ENCODE measurements around the gene SLC9C2.

Gene SLC9C2

GRCh38 chr1:173562813-173563212 is 40.1 kb downstream of the SLC9C2 start:
- DNase-seq (ENCODE audit: low read depth, low spot score) = no peak
- TF ChIP-seq CTCF (IDR thresholded peaks at IDR 0.05; ENCODE audit: insufficient read depth, low read length, missing control alignments) = no peak
- CTCF ChIA-PET = interaction anchor here (1.0 kb wide), 1 partner anchor 10 kb away, joined by 3 read pairs; no protein-coding TSS in a partner anchor
- H3K4me3 ChIP-seq (ENCODE audit: low read depth, low read length) = no peak overlapping the region
- POLR2A ChIA-PET = no interaction called here

- no peak for DNase-seq (ENCODE audit: low read depth, low spot score)
- TF ChIP-seq CTCF (IDR thresholded peaks at IDR 0.05; ENCODE audit: insufficient read depth, low read length, missing control alignments) = no peak
- POLR2A ChIA-PET = no interaction called here
Observed at GRCh38 chr1:173561263-173561662, 41.6 kb downstream of the SLC9C2 start.

GRCh38 chr1:173560285-173560880 is 42.5 kb downstream of the SLC9C2 start:
- ChIA-PET CTCF (no interaction called here), POLR2A (no interaction called here)
- TF ChIP-seq CTCF (IDR thresholded peaks at IDR 0.05; ENCODE audit: insufficient read depth, low read length, missing control alignments) = no peak
- H3K4me3 ChIP-seq (ENCODE audit: low read depth, low read length) = no peak overlapping the region
- DNase-seq (ENCODE audit: low read depth, low spot score) = no peak

More at GRCh38 chr1:173561263-173561662, 41.6 kb downstream of the SLC9C2 start:
- CTCF ChIA-PET = no interaction called here
- no peak overlapping the region for H3K4me3 ChIP-seq (ENCODE audit: low read depth, low read length)

- no peak for DNase-seq (ENCODE audit: low read depth, low spot score)
- H3K4me3 ChIP-seq (ENCODE audit: low read depth, low read length) = no peak overlapping the region
- no peak for TF ChIP-seq CTCF (IDR thresholded peaks at IDR 0.05; ENCODE audit: insufficient read depth, low read length, missing control alignments)
- ChIA-PET CTCF (no interaction called here), POLR2A (no interaction called here)
Observed at GRCh38 chr1:173555651-173556305, 47.1 kb downstream of the SLC9C2 start.

GRCh38 chr1:173554541-173555250 is 48.2 kb downstream of the SLC9C2 start:
- ChIA-PET CTCF (no interaction called here), POLR2A (no interaction called here)
- TF ChIP-seq CTCF (IDR thresholded peaks at IDR 0.05; ENCODE audit: insufficient read depth, low read length, missing control alignments) = no peak
- DNase-seq (ENCODE audit: low read depth, low spot score) = no peak
- no peak overlapping the region for H3K4me3 ChIP-seq (ENCODE audit: low read depth, low read length)

GRCh38 chr1:173554089-173554488 is 48.8 kb downstream of the SLC9C2 start:
- no peak for TF ChIP-seq CTCF (IDR thresholded peaks at IDR 0.05; ENCODE audit: insufficient read depth, low read length, missing control alignments)
- no peak for DNase-seq (ENCODE audit: low read depth, low spot score)
- ChIA-PET POLR2A (no interaction called here), CTCF (no interaction called here)
- no peak overlapping the region for H3K4me3 ChIP-seq (ENCODE audit: low read depth, low read length)
